Measurements from ENCODE around the gene HHIPL1.

The HHIPL1 gene

GRCh38 chr14:99663386-99664057 lies 18.6 kb downstream of the HHIPL1 start:
- no peak overlapping the region for H3K27ac ChIP-seq
- TF ChIP-seq, protein P1, sequence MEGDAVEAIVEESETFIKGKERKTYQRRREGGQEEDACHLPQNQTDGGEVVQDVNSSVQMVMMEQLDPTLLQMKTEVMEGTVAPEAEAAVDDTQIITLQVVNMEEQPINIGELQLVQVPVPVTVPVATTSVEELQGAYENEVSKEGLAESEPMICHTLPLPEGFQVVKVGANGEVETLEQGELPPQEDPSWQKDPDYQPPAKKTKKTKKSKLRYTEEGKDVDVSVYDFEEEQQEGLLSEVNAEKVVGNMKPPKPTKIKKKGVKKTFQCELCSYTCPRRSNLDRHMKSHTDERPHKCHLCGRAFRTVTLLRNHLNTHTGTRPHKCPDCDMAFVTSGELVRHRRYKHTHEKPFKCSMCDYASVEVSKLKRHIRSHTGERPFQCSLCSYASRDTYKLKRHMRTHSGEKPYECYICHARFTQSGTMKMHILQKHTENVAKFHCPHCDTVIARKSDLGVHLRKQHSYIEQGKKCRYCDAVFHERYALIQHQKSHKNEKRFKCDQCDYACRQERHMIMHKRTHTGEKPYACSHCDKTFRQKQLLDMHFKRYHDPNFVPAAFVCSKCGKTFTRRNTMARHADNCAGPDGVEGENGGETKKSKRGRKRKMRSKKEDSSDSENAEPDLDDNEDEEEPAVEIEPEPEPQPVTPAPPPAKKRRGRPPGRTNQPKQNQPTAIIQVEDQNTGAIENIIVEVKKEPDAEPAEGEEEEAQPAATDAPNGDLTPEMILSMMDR (IDR thresholded peaks at IDR 0.05), result no peak
- no peak for TF ChIP-seq ZFX (IDR thresholded peaks at IDR 0.05; ENCODE audit: borderline replicate concordance)

DNA sequence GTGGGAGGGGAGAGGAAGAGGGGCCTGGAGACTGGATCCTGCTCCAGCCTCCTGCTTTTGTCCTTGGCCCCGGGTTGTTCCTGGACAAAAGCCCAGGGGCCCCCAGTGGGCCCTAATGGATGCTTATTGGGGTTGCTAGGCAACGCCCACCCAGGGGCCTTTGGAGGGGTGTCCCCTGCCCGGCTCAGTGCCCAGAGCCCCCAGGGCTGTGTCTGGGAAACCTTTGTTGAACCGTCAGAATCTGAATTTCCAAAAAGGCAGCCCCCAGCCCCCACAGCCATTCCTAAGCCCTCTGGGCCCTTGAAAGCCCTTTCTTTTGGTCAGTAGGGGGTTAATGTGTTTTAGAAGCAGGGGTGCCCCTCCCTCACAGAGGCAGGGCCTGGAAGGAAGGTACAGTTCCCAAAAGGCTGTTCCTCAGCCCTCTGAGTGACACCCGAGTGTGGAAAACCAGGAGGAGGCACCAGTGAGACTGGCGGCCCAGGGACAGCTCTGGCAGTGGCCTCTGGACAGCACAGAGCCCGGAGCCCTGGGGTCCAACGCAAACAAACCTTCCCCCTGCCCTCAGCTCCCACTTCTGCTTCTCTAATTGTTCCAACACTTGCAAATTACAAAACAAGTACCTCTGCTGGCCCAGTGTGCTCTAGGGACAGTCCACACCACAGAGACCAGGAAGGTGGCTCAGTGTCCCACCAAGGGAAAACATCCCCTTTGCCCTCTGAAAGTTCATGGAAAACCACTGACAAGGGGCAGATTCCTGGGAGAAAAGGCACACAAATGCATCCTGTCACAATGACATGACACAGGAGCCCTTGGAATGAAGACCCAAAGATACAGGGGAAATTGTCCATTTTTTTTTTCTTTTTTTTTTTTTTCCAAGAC lies 19.4 kb downstream of the HHIPL1 start:
- H3K27ac ChIP-seq, result no peak overlapping the region
- TF ChIP-seq, protein P1 (IDR thresholded peaks at IDR 0.05), result no peak
- no peak for TF ChIP-seq ZFX (IDR thresholded peaks at IDR 0.05; ENCODE audit: borderline replicate concordance)

DNA sequence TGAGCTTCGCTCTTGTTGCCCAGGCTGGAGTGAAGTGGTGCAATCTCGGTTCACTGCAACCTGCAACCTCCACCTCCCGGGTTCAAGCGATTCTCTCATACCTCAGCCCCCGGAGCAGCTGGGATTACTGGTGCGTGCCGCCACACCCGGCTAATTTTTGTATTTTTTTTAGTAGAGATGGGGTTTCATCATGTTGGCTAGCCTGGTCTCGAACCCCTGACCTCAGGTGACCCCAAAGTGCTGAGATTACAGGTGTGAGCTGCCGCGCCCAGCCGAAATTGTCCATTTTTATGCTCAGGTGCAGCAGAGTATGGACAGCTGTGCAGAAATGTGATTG lies 20.0 kb downstream of the HHIPL1 start:
- no peak overlapping the region for H3K27ac ChIP-seq
- TF ChIP-seq, protein P1 (IDR thresholded peaks at IDR 0.05), result no peak
- TF ChIP-seq ZFX (IDR thresholded peaks at IDR 0.05; ENCODE audit: borderline replicate concordance), result no peak

GRCh38 chr14:99666533-99666932 lies 21.6 kb downstream of the HHIPL1 start:
- H3K27ac ChIP-seq, result no peak overlapping the region
- TF ChIP-seq ZFX (IDR thresholded peaks at IDR 0.05; ENCODE audit: borderline replicate concordance), result no peak
- TF ChIP-seq, protein P1 (IDR thresholded peaks at IDR 0.05), result no peak

- no peak overlapping the region for H3K27ac ChIP-seq
- TF ChIP-seq ZFX (IDR thresholded peaks at IDR 0.05; ENCODE audit: borderline replicate concordance), result no peak
- TF ChIP-seq, protein P1 (IDR thresholded peaks at IDR 0.05), result no peak
Observed at GRCh38 chr14:99667045-99667444, 22.1 kb downstream of the HHIPL1 start.

DNA sequence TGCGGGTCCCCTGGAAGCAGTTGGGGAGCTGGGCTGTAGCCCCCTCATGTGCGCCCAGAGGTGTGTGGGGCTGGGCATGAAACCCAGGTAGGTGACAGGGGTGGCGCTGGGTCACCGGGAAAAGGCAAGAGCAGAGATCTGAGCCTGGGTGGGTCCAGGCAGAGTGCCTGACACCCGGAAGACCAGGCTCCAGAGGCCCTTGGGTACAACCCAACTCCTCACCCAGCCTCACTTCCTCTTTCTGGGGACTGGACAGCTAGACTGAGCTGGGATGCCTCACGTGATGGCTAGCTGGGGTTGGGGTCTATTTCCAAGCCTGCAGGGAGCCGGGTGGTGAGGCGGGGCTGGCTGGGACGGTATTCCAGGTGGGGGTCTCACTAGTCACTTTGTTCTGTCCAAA lies 22.9 kb downstream of the HHIPL1 start:
- H3K27ac ChIP-seq, result no peak overlapping the region
- no peak for TF ChIP-seq ZFX (IDR thresholded peaks at IDR 0.05; ENCODE audit: borderline replicate concordance)
- TF ChIP-seq, protein P1 (IDR thresholded peaks at IDR 0.05), result no peak
